Activated naive CD4-positive, alpha-beta T cell treated with anti-CD3 and anti-CD28 coated beads for 36 hours (primary cell): ENCODE measurements around the gene CEBPE. TPM values are rescaled to one million over a fixed set of nuclear protein-coding genes. Genes with fewer than 3 reads are reported as not detected.
"Not testable (repeated sequence)": the region's sequence is repeated elsewhere in the genome, so short reads cannot be mapped to it uniquely, and the experiment has no call there.

ENCODE experiments used
- CTCF ChIA-PET: fragments of 350-600 bp; sonication (Branson Sonifier 250); formaldehyde crosslinking; loops from one replicate; lab custom pipeline; 2021; ENCODE audit warnings: antibody characterized with exemption; lab: Charles Lee
- DNase-seq: peaks from one replicate; pipeline ENCODE4 v3.0.0-alpha.2; 2020
- H3K27ac Mint-ChIP-seq: one replicate; pipeline ENCODE4 v1.8.0; 2021; ENCODE audit warnings: mild to moderate bottlenecking, mixed read lengths
- H3K27me3 Mint-ChIP-seq: one replicate; pipeline ENCODE4 v1.8.0; 2021; ENCODE audit warnings: low read depth, mixed read lengths
- H3K36me3 Mint-ChIP-seq: one replicate; pipeline ENCODE4 v1.8.0; 2021; ENCODE audit warnings: low read depth, mixed read lengths
- H3K4me1 Mint-ChIP-seq: one replicate; pipeline ENCODE4 v1.8.0; 2021; ENCODE audit warnings: low read depth, mixed read lengths
- H3K4me3 Mint-ChIP-seq: one replicate; pipeline ENCODE4 v1.8.0; 2021; ENCODE audit warnings: mild to moderate bottlenecking, moderate library complexity, mixed read lengths
- H3K9me3 Mint-ChIP-seq: one replicate; pipeline ENCODE4 v1.8.0; 2021; ENCODE audit warnings: mixed read lengths
- intact Hi-C: fragments of 100-400 bp; cut with micrococcal nuclease; formaldehyde crosslinking; loops from one replicate; pipeline ENCODE4 v1.15.1; 2023
- total RNA-seq, 2 experiments: library from RNA; stranded (reverse); gene quantifications; one replicate each; pipeline ENCODE4 v1.2.3, GENCODE V29; 2021

CEBPE gene
- total RNA-seq, 2 experiments from 2014 or later: 0.37 to 0.43 TPM

- H3K27me3 Mint-ChIP-seq: no peaks in the 10 kb centered on the region
- no peaks in the 10 kb centered on the region for H3K36me3 Mint-ChIP-seq
- H3K4me3 Mint-ChIP-seq: no peak overlapping the region
- H3K9me3 Mint-ChIP-seq: no peaks in the 10 kb centered on the region
- CTCF ChIA-PET: interaction anchor here (0.5 to 9.6 kb wide), 5 partner anchors 21 to 178 kb away, joined by 4 to 298 read pairs (median 30); partner anchors contain the start of genes ACIN1, C14orf119 and SLC7A8
- DNase-seq: no peak
- peaks cover 45% of the 10 kb centered on the region for H3K4me1 Mint-ChIP-seq
- intact Hi-C loops: no loop called here
- H3K27ac Mint-ChIP-seq: no peak overlapping the region
Observed at GRCh38 chr14:23117371-23118020, 1.6 kb downstream of the CEBPE start.

GRCh38 chr14:23115918-23116317 is 3.1 kb downstream of the CEBPE start:
- Mint-ChIP-seq H3K9me3 (no peaks in the 10 kb centered on the region), H3K36me3 (no peaks in the 10 kb centered on the region), H3K4me3 (no peak overlapping the region), H3K27ac (no peak overlapping the region), H3K4me1 (peaks cover 37% of the 10 kb centered on the region), H3K27me3 (no peaks in the 10 kb centered on the region)
- intact Hi-C loops: no loop called here
- CTCF ChIA-PET: interaction anchor here (0.6 to 0.9 kb wide), 2 partner anchors 8 to 39 kb away, joined by 3 read pairs; no protein-coding TSS in a partner anchor
- no peak for DNase-seq

- no peaks in the 10 kb centered on the region for H3K9me3 Mint-ChIP-seq
- CTCF ChIA-PET: interaction anchor here (0.9 to 1.0 kb wide), 2 partner anchors 9 to 39 kb away, joined by 3 to 4 read pairs; no protein-coding TSS in a partner anchor
- DNase-seq: no peak
- no peak overlapping the region for H3K4me3 Mint-ChIP-seq
- H3K36me3 Mint-ChIP-seq: no peaks in the 10 kb centered on the region
- intact Hi-C loops: no loop called here
- H3K27ac Mint-ChIP-seq: no peak overlapping the region
- H3K27me3 Mint-ChIP-seq: no peaks in the 10 kb centered on the region
- H3K4me1 Mint-ChIP-seq: peaks cover 30% of the 10 kb centered on the region
Observed at GRCh38 chr14:23115039-23115731, 3.9 kb downstream of the CEBPE start.

GRCh38 chr14:23114669-23115038 is 4.4 kb downstream of the CEBPE start:
- DNase-seq: no peak
- Mint-ChIP-seq H3K27ac (no peak overlapping the region), H3K27me3 (no peaks in the 10 kb centered on the region), H3K9me3 (no peaks in the 10 kb centered on the region), H3K4me1 (peaks cover 25% of the 10 kb centered on the region), H3K36me3 (no peaks in the 10 kb centered on the region), H3K4me3 (no peak overlapping the region)
- CTCF ChIA-PET: interaction anchor here (0.8 to 1.0 kb wide), 3 partner anchors 9 to 108 kb away, joined by 3 to 4 read pairs (median 3); no protein-coding TSS in a partner anchor
- intact Hi-C loops: no loop called here

- Mint-ChIP-seq H3K36me3 (no peaks in the 10 kb centered on the region), H3K4me3 (no peak overlapping the region), H3K9me3 (no peaks in the 10 kb centered on the region), H3K27ac (no peak overlapping the region), H3K4me1 (peaks cover 19% of the 10 kb centered on the region), H3K27me3 (no peaks in the 10 kb centered on the region)
- CTCF ChIA-PET: interaction anchor here (0.8 to 2.0 kb wide), 2 partner anchors 45 to 107 kb away, joined by 3 to 7 read pairs; no protein-coding TSS in a partner anchor
- intact Hi-C loops: no loop called here
- no peak for DNase-seq
Observed at GRCh38 chr14:23114120-23114458, 5.0 kb downstream of the CEBPE start.

GRCh38 chr14:23113431-23114119 is 5.5 kb downstream of the CEBPE start:
- no peaks in the 10 kb centered on the region for H3K36me3 Mint-ChIP-seq
- H3K27me3 Mint-ChIP-seq: no peaks in the 10 kb centered on the region
- no peak for DNase-seq
- no peak overlapping the region for H3K27ac Mint-ChIP-seq
- peaks cover 15% of the 10 kb centered on the region for H3K4me1 Mint-ChIP-seq
- no peaks in the 10 kb centered on the region for H3K9me3 Mint-ChIP-seq
- intact Hi-C loops: no loop called here
- CTCF ChIA-PET: interaction anchor here (0.8 to 5.5 kb wide), 4 partner anchors 7 to 107 kb away, joined by 3 to 49 read pairs (median 6); partner anchors contain the start of gene CEBPE
- no peak overlapping the region for H3K4me3 Mint-ChIP-seq

GRCh38 chr14:23112359-23113178 is 6.5 kb downstream of the CEBPE start:
- Mint-ChIP-seq H3K27ac (no peak overlapping the region), H3K9me3 (no peaks in the 10 kb centered on the region), H3K27me3 (no peaks in the 10 kb centered on the region), H3K4me1 (peaks cover 5% of the 10 kb centered on the region), H3K36me3 (no peaks in the 10 kb centered on the region), H3K4me3 (no peak overlapping the region)
- CTCF ChIA-PET: interaction anchor here (0.9 to 5.5 kb wide), 6 partner anchors 8 to 114 kb away, joined by 4 to 49 read pairs (median 6); partner anchors contain the start of gene CEBPE
- no peak for DNase-seq
- intact Hi-C loops: no loop called here

GRCh38 chr14:23110579-23111365 is 8.3 kb downstream of the CEBPE start:
- Mint-ChIP-seq H3K36me3 (no peaks in the 10 kb centered on the region), H3K9me3 (no peaks in the 10 kb centered on the region), H3K4me1 (peaks cover 4% of the 10 kb centered on the region), H3K27ac (no peak overlapping the region), H3K4me3 (no peak overlapping the region), H3K27me3 (no peaks in the 10 kb centered on the region)
- DNase-seq: no peak
- CTCF ChIA-PET: interaction anchor here (0.9 to 5.5 kb wide), 8 partner anchors 10 to 79 kb away, joined by 3 to 49 read pairs (median 6); partner anchors contain the start of gene CEBPE
- intact Hi-C loops: no loop called here

GRCh38 chr14:23109769-23110168 is 9.3 kb downstream of the CEBPE start:
- H3K27ac Mint-ChIP-seq: no peak overlapping the region
- H3K9me3 Mint-ChIP-seq: no peaks in the 10 kb centered on the region
- H3K4me1 Mint-ChIP-seq: peaks cover 4% of the 10 kb centered on the region
- H3K4me3 Mint-ChIP-seq: no peak overlapping the region
- no peaks in the 10 kb centered on the region for H3K36me3 Mint-ChIP-seq
- H3K27me3 Mint-ChIP-seq: no peaks in the 10 kb centered on the region
- no peak for DNase-seq
- CTCF ChIA-PET: interaction anchor here (0.6 to 5.5 kb wide), 6 partner anchors 11 to 138 kb away, joined by 3 to 49 read pairs (median 10); partner anchors contain the start of gene CEBPE
- intact Hi-C loops: loop anchor here (1.0 kb wide), 2 partner anchors 32 to 40 kb away; no protein-coding TSS in a partner anchor

- H3K27me3 Mint-ChIP-seq, intact Hi-C loops, H3K9me3 Mint-ChIP-seq, H3K27ac Mint-ChIP-seq, H3K36me3 Mint-ChIP-seq, DNase-seq, H3K4me3 Mint-ChIP-seq, H3K4me1 Mint-ChIP-seq: not testable (repeated sequence)
- CTCF ChIA-PET: interaction anchor here (0.6 to 5.5 kb wide), 6 partner anchors 8 to 87 kb away, joined by 3 to 49 read pairs (median 10); partner anchors contain the start of gene CEBPE
Observed at GRCh38 chr14:23108169-23108568, 10.9 kb downstream of the CEBPE start.

- H3K4me3 Mint-ChIP-seq, CTCF ChIA-PET, intact Hi-C loops: not testable (repeated sequence)
Observed at GRCh38 chr14:23107620-23108019, 11.4 kb downstream of the CEBPE start.

More at GRCh38 chr14:23107620-23108019, 11.4 kb downstream of the CEBPE start:
- H3K27ac Mint-ChIP-seq, H3K4me1 Mint-ChIP-seq, H3K27me3 Mint-ChIP-seq, H3K36me3 Mint-ChIP-seq, DNase-seq, H3K9me3 Mint-ChIP-seq: not testable (repeated sequence)
